Tongue (tissue), 2 donors: Measurements from ENCODE around the gene ZNF324. TPM values are rescaled to one million over a fixed set of nuclear protein-coding genes. Genes with fewer than 3 reads are reported as not detected.
"Not testable (repeated sequence)": the region's sequence is repeated elsewhere in the genome, so short reads cannot be mapped to it uniquely, and the experiment has no call there.

Experiments
- DNase-seq: peaks from one replicate; pipeline ENCODE4 v3.0.0-alpha.2; 2015
- total RNA-seq: library from RNA; depleted of rRNA; stranded (reverse); fragments of >200 nt; gene quantifications from one replicate; pipeline ENCODE4 v1.2.3, GENCODE V29; 2014

Gene ZNF324
- total RNA-seq, 1 donor from 2014 or later = 16.5 TPM

DNA sequence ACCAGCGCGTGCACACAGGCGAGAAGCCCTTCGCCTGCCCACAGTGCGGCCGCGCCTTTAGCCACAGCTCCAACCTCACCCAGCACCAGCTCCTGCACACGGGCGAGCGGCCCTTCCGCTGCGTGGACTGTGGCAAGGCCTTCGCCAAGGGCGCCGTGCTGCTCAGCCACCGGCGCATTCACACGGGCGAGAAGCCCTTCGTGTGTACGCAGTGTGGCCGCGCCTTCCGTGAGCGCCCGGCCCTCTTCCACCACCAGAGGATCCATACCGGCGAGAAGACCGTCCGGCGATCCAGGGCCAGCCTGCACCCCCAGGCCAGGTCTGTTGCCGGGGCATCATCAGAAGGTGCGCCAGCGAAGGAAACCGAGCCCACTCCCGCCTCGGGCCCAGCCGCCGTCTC is 4.9 kb downstream of the ZNF324 start:
- no peak for DNase-seq

DNA sequence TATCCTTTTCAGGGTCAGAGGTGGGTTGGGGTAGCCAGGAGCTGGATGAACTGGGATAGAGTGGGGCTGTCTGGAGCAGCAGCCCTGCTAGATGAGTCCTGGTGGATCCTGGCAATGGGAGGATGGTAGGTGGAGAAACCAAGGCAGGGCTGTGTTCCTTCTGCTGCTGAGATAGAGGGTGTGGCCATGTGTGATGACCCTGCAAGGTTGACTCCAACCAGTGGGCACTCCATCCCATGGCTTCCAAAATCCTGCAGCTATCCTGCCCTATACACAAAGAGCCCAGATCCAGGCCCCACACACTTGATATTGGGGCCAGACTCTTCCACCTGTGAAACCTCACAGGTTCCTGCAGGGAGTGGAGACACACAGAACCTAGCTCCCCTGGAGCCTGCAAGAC is 6.9 kb downstream of the ZNF324 start:
- DNase-seq = no peak

DNA sequence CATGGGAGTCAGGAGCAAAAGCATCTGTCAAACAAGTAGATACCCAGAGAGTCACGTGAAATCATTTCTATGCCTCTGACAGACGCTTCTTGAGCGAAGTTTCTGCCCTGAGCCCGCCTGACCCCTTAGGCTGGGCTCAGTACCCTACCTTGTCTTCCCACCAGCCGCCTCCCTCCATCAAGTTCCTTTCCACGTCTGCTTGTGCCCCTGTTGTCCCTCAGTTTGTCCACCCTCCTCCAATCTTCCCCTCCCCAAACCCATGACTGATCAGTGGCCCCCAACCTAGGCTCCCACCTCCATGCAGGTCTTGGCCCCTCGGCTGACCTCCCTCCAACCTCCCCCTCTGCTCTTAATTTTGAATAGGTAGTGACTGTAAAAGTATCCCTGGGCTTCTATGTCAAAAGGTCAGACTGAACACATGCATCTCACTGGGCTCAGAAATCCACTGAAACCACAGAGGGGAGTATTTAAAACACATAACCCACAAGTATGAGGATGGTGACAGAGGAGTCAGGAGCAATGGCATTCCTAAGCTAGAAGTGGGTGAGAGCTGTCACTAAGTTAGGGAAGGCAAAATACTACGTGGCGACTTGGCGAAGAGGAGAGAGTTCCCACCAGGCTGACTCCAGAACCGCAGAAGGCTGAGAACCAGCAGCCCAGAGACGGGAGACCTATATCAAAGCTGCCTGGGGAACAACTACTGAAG is 7.6 kb downstream of the ZNF324 start:
- DNase-seq = no peak

DNA sequence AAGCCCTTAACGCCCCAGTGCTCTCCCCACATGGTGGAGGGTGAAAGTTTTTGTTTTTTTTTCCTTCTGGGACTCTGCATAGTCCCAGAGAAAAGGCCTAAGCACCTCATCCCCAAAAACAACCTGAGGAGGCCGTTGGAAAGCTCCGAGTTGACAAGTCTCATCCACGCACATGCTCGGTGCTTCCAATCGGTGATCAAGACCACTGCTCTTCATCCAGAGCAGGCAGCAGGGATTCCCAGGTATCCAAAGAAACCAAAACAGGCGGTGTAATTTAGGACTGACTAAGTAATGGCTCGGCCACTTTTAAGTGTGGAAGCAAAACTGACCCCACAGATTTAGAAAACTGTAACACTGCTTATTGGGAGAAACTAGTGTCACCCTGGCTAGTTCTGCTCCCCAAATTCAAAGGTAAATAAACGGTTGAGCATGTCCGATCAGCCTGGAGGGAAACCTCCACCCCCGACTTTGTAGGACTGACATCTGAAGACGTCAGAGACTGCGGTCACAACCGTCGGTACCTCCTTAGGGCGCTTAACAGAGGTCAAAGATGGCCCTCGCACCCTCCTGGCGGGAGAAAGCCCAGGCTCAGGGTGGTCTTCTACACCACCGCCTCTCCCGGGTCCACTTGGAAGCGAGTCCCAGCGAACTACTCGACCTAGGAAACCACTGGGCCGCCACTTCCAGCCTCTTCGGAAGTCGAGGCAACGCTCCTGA is 8.3 kb downstream of the ZNF324 start:
- DNase-seq = no peak

DNA sequence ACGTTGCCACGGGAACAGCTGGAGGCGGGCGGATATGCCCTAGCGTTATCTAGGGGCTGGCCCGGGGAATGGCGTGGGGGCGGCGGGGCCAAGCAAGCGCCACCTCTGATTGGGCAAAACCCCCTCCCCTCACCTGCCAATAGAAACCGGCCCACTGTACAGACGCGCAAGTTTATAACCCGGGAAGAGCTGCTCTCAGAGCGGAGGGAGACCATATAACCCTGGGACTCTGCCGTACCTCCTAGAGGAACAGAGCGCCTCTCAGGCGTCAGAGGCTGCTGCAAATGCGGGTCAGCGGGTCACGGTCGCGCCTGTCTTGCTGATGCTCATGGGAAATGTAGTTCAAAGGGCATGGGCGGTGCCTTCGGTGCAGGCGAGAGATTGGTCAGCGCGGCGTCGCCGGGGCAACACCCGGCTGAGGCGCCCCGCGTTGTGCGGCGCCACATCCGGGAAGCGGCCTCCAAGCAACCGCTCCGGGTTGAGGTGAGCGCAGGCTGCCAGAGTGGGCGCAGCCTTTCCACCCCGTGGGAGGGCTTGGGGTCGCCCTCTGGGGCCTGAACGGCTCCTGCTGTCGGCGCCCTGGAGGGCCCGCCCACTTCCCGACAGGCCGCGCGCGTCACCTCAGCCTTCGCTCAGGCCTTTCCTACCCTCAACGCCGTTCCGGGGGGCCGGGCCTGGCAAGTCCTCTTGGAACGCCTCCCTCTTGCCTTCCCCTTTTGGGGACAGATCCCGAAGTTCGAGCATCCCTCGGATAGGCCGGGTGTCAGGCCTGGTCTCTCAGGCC is 9.0 kb downstream of the ZNF324 start, which contains the start of gene ZNF446:
Gene ZNF446 (plus strand): TSS at position 639 of the 784 bp plus-strand sequence. CDS start 867 bp downstream, outside the sequence.
- peak; percentile 98 for DNase-seq

DNA sequence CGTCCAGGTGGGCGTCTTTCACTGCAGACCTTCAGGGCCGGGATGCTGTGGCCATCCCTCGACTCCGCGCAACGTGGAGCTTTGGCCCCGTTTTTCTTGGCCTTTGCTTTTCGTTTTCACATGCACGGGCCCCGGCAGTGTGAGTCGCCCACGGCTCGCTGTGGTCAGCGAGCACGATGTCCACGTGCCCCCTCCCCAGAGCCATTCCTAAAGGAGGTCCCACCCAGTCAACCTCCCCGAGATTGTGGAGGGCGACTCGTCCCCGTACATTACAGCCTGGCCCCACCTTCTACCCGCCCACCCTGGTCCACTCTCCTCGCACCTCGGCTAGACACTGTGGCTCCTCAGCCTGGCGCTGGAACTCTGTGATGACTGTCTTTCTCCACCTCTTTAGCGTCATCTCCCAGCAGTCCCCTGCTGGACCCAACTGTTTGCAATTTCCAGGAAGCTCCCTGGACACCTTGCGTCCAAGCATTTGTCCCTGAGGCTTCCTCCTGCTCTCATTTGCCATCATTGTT is 9.7 kb downstream of the ZNF324 start:
- no peak for DNase-seq

DNA sequence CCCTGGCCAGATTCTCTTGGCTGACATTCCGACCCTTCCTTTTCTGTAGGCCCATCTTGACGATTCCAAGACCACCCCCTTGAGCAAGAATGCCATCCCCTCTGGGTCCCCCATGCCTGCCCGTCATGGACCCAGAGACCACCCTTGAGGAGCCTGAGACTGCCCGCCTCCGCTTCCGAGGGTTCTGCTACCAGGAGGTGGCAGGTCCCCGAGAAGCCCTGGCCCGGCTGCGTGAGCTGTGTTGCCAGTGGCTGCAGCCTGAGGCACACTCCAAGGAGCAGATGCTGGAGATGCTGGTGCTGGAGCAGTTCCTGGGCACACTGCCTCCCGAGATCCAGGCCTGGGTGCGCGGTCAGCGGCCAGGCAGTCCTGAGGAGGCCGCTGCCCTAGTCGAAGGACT is 10.2 kb downstream of the ZNF324 start:
- DNase-seq = no peak

DNA sequence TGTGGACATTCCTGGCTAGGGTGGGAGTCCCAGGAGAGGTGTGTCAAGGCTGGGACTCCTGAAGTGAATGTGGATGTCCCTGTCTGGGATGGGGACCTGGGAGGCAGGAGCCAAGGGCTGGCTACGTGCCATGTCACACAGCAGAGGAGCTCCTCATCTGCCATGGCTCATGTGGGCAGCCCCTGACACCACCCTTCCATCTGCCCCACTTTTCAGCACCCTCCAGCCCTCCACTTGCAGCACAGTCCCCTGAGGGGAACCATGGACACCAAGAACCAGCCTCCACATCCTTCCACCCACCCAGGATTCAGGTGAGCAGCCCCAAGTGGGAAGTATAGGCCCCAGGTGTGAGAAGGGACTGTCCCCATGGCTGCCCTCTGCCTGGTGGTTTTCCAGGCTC is 11.0 kb downstream of the ZNF324 start:
- DNase-seq = no peak

DNA sequence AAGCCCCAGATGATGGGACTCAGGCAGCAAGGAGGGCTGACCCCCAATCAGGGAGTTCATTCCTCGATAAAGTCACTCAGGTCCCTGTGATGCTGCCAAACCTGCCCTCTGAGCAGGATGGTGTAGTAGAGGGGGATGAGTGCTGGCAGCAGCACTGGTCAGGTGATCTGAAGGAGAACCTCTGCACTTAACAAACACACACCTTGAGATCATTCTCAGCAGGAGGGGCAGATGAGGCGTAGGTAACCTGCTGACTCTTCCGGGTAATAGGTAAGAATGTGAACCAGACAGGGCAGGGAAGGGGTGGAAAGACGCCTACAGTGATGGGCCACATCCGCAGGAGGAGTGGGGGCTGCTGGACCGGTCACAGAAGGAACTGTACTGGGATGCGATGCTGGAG is 12.4 kb downstream of the ZNF324 start:
- no peak for DNase-seq

DNA sequence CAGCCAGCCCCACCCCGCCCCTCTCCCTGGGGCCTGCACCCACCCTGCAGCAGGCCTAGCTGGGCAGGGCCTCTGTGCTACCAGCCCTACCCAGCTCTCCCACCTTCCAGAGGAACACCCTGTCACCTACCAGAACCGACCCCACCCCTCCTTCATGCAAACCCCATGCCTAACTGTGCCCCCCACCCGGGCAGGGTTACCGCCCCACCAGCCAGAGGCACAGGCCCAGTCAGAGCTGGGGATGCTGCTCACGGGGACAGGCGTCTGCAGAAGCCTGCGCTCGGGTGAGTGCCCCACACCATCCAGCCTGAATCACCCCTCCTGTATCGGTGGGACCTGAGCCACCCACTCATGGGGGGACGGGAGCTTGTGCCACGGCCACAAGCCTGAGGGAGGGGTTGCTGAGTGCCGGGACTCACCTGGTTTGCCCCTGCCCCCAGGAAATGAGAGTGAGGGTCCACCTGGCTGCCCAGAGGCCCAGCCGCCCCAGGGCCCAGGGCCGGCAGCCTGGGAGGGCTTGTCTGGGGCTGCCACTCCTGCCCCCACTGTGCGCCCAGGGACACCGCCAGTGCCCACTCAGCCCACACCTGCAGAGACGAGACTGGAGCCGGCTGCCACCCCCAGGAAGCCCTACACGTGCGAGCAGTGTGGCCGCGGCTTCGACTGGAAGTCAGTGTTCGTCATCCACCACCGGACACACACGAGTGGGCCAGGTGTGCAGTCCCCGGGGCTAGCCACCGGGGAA is 13.0 kb downstream of the ZNF324 start:
- no peak for DNase-seq

DNA sequence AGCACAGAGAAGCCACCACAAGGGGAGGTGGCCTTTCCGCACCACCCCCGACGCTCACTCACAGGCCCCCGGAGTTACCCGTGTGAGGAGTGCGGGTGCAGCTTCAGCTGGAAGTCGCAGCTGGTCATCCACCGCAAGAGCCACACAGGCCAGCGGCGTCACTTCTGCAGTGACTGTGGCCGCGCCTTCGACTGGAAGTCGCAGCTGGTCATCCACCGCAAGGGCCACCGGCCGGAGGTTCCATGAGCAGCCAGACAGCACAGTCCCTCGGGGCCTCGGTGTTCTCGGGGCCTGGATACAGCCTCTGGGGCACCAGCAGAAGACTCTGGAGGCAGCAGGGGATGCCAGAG is 13.6 kb downstream of the ZNF324 start:
- no peak for DNase-seq

DNA sequence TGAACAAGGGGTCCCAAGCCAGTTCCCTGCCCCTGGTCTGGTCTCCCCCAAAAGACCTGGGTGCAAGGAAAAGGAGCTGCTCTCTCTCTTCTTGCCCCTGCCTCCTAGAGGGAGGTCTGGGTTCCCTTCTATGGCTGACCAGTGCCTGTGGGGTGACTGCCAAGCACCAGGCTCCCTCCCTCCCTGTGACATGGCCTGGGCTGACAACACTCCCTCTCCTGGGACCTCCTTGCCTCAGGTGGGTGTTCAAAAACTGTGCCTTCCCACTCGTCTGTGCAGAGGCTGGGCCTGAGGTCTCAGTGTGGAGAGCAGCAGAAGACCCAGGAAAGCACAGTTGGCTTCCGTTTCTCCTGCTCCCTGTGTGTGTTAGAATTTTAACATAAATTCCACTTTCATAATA is 14.0 kb downstream of the ZNF324 start:
- DNase-seq = no peak

DNA sequence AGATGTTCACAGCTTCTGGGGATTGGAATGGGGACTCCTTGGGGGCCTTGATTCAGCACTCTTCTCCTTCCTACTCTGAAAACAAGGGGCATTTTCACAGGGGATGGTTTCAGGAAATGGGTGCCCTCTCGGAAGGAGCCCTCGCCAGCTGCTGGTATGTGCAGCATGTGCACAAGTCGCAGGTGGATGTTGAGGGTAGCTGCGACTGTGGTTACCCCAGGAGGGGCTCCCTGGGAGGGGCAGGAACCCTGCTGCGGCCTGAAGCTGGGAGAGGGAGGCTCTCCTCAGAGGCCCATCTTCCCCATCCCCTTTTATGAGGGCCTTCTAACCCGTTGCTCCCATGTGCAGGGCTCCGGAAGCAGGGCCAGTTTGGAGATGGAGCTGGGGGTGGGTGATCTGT is 15.5 kb downstream of the ZNF324 start:
- DNase-seq = no peak

DNA sequence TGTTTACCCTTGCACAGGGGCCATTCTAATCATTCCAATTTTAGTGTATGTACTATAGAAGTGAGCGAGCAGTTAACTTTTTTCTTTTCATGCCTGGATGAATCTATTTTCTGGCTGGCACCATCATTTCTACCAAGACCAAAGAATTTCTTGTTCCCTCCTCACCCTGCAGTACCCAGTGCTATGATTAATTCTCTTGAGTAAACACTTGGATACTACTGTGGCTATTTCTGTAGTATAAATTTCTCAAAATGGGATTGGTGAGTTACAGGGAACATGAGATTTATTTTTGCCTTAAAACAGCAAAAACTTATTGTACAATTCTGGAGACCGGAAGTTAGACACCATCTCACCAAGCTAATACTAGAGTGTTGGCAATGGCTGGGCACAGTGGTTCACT is 16.9 kb downstream of the ZNF324 start:
- DNase-seq = no peak

DNA sequence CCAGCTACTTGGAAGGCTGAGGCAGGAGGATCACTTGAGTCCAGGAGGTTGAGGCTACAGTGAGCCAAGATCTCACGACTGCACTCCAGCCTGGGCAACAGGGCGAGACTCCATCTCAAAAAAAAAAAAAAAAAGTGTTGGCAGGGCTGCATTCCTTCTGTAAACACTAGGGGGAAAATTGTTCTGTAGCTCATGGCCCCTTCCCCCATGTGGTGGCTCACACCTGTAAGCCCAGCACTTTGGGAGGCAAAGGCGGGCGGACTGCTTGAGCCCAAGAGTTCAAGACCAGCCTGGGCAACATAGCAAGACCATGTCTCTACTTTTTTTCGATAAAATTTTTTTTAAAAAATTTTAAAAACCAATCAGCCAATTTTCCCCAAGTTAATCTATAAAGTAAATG is 17.5 kb downstream of the ZNF324 start:
- DNase-seq = not testable (repeated sequence)

DNA sequence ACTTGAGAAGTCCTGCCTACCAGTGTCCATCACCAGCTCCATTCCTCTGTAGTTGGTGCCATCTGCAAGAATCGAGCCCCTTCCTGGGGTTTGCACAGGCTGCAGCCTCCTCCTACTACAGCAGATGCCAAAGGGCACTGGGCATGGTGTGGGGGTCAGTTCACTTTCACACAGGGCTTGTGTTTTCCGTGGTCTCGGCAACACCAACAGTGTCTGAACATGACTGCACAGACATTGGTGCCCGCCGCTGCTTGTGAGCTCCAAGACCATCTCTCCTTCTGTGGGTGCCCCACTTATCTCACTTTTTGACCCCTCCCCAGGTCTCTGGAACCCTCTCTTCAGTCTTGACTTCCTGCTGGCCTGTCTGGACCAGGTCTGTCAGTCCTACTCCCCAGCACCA is 24.5 kb downstream of the ZNF324 start:
- no peak for DNase-seq

DNA sequence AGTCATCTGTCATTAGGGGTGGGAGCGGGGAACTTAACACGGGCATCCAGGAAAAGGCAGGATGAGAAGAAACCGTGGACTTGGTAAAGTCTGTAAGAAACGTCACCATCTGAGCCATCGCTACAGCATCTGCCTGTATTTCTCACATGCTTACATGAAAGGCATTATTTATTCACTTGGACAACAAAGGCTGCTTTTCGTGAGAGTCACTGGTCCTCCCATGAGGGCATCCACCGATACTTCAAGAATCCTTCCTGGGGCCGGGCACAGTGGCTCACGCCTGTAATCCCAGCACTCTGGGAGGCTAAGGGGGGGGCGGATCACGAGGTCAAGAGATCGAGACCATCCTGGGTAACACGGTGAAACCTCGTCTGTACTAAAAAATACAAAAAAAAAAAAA is 25.4 kb downstream of the ZNF324 start:
- DNase-seq = no peak

DNA sequence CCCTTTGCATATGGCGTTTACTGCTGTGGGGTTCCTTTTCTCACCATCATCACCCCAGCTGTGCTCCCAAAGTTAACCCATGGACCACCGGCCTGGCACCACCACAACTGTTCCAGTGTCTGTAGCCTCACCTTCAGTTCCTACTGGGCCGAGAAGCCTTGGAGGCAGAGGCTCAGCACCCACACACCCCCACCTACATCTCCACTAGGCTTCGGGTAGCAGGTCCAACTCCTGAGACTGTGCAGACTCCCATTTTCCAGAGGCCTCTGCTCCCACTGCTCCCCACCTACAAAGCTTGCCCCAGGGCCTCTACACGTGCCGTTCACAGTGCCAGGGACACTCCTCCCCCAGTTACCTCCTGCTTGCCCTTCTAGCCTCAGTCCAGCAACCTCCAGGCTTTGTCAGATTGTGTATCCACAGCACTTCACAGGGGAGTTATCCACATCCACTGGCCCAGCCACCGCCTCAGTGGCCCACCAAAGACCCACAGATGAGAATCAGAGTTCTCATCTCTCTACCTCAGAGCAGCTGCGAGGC is 30.8 kb downstream of the ZNF324 start:
- DNase-seq = no peak

DNA sequence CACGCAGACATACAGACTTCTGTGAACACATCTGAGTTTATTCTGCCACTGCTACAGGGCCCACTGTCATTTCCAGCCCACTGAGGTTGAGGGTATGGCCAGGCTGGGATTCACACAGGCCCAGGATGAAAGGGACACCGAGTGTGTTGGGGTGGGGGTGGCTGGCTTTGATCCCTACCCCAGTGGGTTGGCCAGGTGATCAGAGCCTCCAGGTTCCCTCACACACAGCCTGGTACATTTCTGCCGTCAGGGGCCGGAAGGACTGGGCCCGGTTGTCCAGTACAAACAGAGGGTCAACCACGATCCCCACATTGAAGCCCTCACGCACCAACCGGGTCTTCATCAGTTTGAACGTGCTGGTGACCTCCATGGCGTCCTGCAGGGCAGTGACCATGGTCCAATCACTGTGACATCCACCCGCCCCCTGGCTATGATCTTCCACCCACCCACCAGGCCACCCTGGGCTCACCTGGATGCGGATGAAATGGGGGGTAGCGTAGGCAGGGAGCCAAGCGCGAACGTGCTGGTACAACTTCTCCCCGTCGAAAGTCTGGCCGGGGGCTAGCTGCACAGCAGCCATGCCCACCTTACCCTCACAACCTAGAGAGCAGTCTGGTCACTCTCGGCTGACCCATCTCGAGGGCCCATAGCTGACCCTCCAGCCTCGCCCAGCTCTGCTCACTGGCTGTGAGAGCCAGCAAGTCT is 31.6 kb downstream of the ZNF324 start:
- no peak for DNase-seq

DNA sequence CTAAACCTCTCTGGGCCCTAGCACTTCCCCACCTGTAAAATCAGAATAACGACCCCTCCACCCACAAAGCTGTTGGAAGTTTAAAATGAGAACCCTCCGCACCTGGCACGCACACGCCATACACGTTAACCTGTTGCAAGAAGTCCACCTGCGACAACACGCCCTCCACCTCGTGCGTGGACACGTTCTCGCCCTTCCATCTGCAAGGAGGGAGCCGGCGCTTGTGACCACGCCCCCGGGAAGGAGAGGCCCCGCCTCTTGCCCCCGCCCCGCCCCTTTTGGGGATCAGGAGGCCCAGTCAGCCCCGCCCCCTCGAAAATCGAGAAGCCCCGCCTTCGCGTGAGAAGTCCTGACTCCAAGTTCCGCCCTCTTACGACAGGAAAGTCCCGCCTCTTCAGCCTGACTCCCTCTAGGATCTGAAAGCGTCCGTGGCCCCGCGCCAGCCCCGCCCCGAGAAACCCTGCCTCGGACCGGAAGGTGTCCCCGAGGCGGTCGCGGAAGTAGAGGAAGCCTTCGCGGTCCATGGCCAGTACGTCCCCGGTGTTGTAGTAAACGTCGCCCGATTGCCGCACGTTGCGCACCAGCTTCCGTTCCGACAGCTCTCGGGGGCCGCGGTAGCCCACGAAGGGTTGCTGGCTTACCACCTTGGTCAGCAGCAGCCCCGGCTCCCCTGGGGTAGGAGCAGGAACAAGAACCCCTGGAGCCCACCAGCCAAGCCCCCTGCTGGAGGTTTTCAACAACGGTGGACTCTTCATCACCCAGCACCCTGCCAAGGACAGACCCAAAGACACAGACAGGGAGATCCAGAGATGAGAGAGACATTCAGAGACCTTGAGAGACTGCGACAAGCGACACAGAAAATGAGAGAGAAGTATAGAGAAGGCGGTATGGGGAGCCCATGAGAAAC is 32.4 kb downstream of the ZNF324 start:
- peak; percentile 99 for DNase-seq
